Testis (tissue), 3 donors: ENCODE measurements around the gene RSPH4A. TPM values are rescaled to one million over a fixed set of nuclear protein-coding genes. Genes with fewer than 3 reads are reported as not detected.

Experiments
- DNase-seq: peaks from one replicate; pipeline ENCODE4 v3.0.0-alpha.2; 2019
- H3K27ac ChIP-seq, 2 donors: fragments of 200-600 bp; sonication (generic); one replicate each; pipeline ENCODE4 v1.5.1; 2019
- H3K27me3 ChIP-seq: fragments of 200-600 bp; sonication (generic); one replicate; pipeline ENCODE4 v1.5.1; 2019
- H3K36me3 ChIP-seq: fragments of 200-600 bp; sonication (generic); one replicate; pipeline ENCODE4 v1.5.1; 2017; ENCODE audit warnings: low read depth; ENCODE audit errors: missing control alignments
- H3K4me1 ChIP-seq: fragments of 200-600 bp; sonication (generic); one replicate; pipeline ENCODE4 v1.5.1; 2019
- H3K4me3 ChIP-seq, 2 donors: fragments of 200-600 bp; sonication (generic); one replicate each; pipeline ENCODE4 v1.5.1; 2017 to 2019
- H3K9me3 ChIP-seq: fragments of 200-600 bp; sonication (generic); one replicate; pipeline ENCODE4 v1.5.1; 2017
- POLR2A ChIP-seq: fragments of 450-650 bp; IDR thresholded peaks from one replicate; pipeline ENCODE4 v1.6.1; 2017; ENCODE audit warnings: antibody characterized with exemption, mild to moderate bottlenecking, moderate library complexity
- WGBS, 2 donors: methylation state at CpG; one replicate each; pipeline ENCODE4 v1.1.5; 2018; 5-methylcytosine and 5-hydroxymethylcytosine counted together
- intact Hi-C: fragments of 100-400 bp; cut with DNase I; formaldehyde crosslinking; loops from one replicate; pipeline ENCODE4 v1.15.1; 2023; ENCODE audit warnings: low total_unique reads
- polyA plus RNA-seq: library from polyadenylated mRNA; stranded (reverse); fragments of 350-450 nt; fragmentation: Illumina TruSeq; extraction: RNeasy Lipid Tissue Mini Kit (QIAGEN cat#74804); gene quantifications from one replicate; pipeline ENCODE4 v1.2.3, GENCODE V29; 2014; ENCODE audit warnings: low read depth, low replicate concordance; ENCODE audit not compliant: insufficient read depth
- total RNA-seq, 2 donors: library from RNA; depleted of rRNA; stranded (reverse); fragments of >200 nt; gene quantifications; one replicate each; pipeline ENCODE4 v1.2.3, GENCODE V29; 2016
- TF ChIP-seq, protein P1 (sequence below), 3 experiments: fragments of 450-650 bp in 2 of 3; fragments of 200-600 bp in 1 of 3; sonication (generic) in 1 of 3; IDR thresholded peaks; one replicate each; pipeline ENCODE4 v1.5.1; 2016 to 2019; ENCODE audit warnings: antibody characterized with exemption in 3 of 3, mild to moderate bottlenecking in 2 of 3, moderate library complexity in 1 of 3

The RSPH4A gene
- total and polyA plus RNA-seq, 3 donors from 2014 or later: 2.1 to 8.1 (median 5.2) TPM

DNA sequence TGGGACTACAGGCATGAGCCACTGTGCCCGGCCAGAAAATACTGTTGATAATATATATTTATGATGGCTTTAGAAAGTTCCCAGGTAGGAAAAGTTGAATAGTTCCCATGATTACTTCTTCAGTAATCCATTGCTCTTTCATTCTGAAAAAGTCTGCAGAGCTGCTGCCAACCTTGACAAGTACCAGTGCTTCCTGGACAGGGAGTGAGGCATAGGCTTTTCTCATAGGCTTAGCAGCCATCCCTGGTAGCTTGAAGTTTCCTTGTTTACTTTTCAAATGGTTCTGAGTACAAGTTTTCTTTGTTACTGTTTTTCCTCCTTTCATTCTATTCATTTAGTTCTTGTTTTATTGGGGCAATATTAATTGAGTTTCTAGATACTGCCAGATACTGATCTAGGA lies 37.1 kb upstream of the RSPH4A start:
- no peak overlapping the region for H3K27ac ChIP-seq
- no peaks in the 10 kb centered on the region for H3K36me3 ChIP-seq
- H3K4me3 ChIP-seq: no peak overlapping the region
- H3K27me3 ChIP-seq: no peaks in the 10 kb centered on the region
- no peaks in the 10 kb centered on the region for H3K9me3 ChIP-seq
- no peak for DNase-seq
- 100% methylated on average over 1 of the region's 1 CpG for WGBS, 2 donors
- H3K4me1 ChIP-seq: no peaks in the 10 kb centered on the region
- intact Hi-C loops: no loop called here
- TF ChIP-seq, protein P1, sequence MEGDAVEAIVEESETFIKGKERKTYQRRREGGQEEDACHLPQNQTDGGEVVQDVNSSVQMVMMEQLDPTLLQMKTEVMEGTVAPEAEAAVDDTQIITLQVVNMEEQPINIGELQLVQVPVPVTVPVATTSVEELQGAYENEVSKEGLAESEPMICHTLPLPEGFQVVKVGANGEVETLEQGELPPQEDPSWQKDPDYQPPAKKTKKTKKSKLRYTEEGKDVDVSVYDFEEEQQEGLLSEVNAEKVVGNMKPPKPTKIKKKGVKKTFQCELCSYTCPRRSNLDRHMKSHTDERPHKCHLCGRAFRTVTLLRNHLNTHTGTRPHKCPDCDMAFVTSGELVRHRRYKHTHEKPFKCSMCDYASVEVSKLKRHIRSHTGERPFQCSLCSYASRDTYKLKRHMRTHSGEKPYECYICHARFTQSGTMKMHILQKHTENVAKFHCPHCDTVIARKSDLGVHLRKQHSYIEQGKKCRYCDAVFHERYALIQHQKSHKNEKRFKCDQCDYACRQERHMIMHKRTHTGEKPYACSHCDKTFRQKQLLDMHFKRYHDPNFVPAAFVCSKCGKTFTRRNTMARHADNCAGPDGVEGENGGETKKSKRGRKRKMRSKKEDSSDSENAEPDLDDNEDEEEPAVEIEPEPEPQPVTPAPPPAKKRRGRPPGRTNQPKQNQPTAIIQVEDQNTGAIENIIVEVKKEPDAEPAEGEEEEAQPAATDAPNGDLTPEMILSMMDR (IDR thresholded peaks at IDR 0.05): no peak
- TF ChIP-seq POLR2A: no peak

DNA sequence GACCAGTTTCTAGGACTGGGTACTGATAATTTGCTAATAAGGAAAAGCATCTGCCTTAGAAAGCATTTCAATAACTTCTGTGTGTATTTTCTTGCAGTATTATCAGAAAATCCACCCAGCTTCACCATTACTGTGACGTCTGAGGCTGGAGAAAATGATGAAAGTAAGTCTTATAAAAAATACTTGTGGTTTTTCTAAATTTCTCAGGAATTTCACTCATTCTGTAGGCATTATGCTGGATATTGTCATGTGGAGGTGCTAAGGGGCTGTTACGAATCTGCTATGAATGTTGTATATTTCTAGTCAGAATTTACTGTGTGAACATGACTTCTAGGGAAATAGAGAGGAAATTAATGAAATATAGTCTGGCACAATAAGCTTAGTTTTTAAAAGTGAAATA lies 36.1 kb upstream of the RSPH4A start:
- no peak for DNase-seq
- Histone ChIP-seq H3K4me1 (no peaks in the 10 kb centered on the region), H3K4me3 (no peak overlapping the region), H3K9me3 (no peaks in the 10 kb centered on the region), H3K27ac (no peak overlapping the region), H3K36me3 (no peaks in the 10 kb centered on the region), H3K27me3 (no peaks in the 10 kb centered on the region)
- intact Hi-C loops: no loop called here
- TF ChIP-seq, protein P1 (IDR thresholded peaks at IDR 0.05): no peak
- no peak for TF ChIP-seq POLR2A
- 71 to 91% methylated on average over 2 of the region's 2 CpGs for WGBS, 2 donors

DNA sequence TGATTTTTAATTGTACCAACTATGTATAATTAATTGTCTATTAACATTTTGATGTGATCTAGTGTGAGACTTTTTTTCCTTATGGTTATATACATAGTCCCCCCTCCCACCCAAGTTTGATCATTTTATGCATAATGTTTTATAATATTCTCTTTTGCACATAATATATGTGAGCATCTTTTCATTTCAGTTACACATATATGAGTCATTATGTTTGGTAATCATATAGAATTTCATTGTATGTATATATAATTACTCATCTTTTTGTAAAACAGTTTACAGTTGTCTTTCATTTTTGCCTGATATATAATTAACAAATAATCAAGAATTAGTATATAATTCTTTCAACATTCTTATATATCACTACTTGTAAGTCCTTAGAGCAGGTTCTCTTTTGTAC lies 30.0 kb upstream of the RSPH4A start:
- Histone ChIP-seq H3K4me1 (no peaks in the 10 kb centered on the region), H3K9me3 (no peaks in the 10 kb centered on the region), H3K27me3 (no peaks in the 10 kb centered on the region), H3K36me3 (no peaks in the 10 kb centered on the region), H3K4me3 (no peak overlapping the region), H3K27ac (no peak overlapping the region)
- TF ChIP-seq, protein P1 (IDR thresholded peaks at IDR 0.05): no peak
- no peak for TF ChIP-seq POLR2A
- no peak for DNase-seq
- intact Hi-C loops: no loop called here

DNA sequence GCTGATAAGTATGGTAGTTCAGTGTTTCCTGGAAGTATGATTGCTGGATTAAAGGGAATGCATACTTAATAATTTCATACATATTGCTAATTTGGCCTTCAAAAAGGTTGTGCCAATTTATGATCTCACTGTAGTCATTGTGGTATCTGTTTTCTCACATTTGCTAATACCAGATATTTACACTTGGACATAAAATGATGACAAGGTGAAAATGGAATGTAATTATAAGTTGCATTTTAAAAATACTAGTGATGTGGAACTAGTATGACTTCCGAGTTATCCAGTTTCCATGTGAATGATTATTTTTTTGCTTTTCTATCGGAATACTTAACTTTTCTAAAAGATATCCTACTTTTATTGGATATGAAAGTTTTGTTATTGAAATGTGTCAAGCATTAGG lies 29.5 kb upstream of the RSPH4A start:
- intact Hi-C loops: no loop called here
- Histone ChIP-seq H3K27me3 (no peaks in the 10 kb centered on the region), H3K4me1 (no peaks in the 10 kb centered on the region), H3K4me3 (no peak overlapping the region), H3K27ac (no peak overlapping the region), H3K36me3 (no peaks in the 10 kb centered on the region), H3K9me3 (no peaks in the 10 kb centered on the region)
- WGBS, 2 donors: 97 to 99% methylated on average over 2 of the region's 2 CpGs
- TF ChIP-seq, protein P1 (IDR thresholded peaks at IDR 0.05): no peak
- no peak for TF ChIP-seq POLR2A
- no peak for DNase-seq

DNA sequence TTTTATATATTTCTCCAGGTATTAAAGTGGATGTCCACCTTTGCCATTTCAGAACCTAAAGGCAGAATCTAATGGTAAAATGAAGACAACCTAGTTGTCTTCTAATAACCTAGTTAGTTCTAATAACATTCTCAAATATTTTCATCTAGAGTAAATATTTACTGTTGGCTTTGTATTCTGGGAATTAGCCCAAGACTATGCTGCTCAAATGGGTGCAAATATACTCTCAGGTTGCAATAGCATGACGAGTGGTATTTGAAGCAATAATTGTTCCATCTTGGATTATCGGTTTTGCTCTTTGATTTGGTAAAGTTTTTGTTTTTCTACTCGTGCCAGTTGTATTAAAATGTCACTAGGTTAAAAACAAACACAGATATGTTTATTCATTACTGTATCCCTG lies 21.0 kb upstream of the RSPH4A start:
- DNase-seq: no peak
- H3K4me3 ChIP-seq: no peak overlapping the region
- H3K27me3 ChIP-seq: no peaks in the 10 kb centered on the region
- TF ChIP-seq POLR2A: no peak
- TF ChIP-seq, protein P1 (IDR thresholded peaks at IDR 0.05): no peak
- no peaks in the 10 kb centered on the region for H3K36me3 ChIP-seq
- H3K9me3 ChIP-seq: no peaks in the 10 kb centered on the region
- no peaks in the 10 kb centered on the region for H3K4me1 ChIP-seq
- 90 to 93% methylated on average over 3 of the region's 3 CpGs for WGBS, 2 donors
- intact Hi-C loops: no loop called here
- H3K27ac ChIP-seq: no peak overlapping the region
